HTERT RPE-1 (cell line): ENCODE results near the gene EPHA1.
"Not testable (repeated sequence)": the region's sequence is repeated elsewhere in the genome, so short reads cannot be mapped to it uniquely, and the experiment has no call there.

Experiments
- in situ Hi-C: fragments of 300-500 bp; cut with MboI; formaldehyde crosslinking; loops from 4 replicates; pipeline ENCODE4 v1.14.3; 2020; ENCODE audit warnings: low sequenced_read_pairs

Gene EPHA1

DNA sequence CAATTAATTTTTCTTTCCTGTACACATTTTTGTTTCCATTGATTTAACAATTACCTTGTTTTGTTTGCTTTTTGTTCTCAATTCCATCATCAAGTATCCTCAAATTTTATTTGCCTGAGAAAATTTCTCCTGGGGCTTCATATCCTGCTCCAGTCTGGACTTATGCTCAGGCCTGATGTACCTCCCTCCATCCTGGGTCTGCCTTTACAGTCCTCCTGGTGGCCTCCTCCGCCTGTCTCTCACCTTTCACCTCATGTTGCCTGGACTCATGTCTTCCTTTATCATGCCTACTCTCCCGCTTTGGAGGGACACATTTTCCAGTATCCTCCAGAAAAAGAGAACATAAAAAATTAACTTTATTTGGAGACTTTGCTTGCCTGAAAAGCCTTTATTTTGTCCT is 22.5 kb upstream of the EPHA1 start:
- in situ Hi-C loops: no loop called here

DNA sequence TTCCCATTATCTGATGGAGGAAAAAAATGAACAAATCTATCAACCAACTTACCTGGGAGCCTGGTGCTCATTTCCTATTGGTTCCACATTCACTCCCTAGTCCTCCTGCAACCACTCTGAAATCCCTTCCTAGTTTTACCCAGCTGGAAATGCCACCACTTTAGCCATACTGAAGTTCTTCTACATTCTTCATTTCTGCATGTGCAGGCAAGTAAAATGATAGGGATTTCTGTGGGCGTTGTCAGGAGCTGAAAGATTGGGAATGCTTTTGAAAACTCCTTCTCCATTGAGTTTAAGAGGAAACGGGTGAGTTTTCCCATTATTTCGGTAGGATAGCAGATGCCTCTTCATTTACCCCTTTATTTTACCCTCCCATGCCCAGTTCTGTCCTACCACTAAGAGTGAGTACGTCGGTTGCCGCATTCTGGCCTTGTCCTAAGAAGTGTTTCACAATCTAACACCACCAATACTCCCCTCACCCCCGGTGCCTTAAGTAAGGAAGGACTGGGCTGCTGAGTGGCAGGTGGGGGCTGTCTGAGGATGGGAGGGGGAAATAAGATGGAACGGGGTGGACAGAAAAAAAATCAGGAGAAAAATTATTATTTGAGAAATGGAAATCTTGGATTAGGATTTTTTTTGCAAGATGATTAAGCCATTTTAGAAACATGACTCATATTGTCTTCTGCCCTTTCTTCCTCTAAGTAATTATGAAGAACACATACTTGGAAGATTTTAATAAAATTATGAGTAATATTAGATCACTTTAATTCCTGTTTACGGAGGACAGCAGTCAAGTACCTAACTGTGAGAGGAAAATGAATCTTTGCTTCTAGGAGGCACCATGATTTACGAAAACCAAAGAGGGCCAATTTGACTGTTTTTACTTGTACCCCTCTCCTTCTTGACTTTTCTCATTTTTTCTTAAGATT is 21.4 kb upstream of the EPHA1 start:
- in situ Hi-C loops: no loop called here

DNA sequence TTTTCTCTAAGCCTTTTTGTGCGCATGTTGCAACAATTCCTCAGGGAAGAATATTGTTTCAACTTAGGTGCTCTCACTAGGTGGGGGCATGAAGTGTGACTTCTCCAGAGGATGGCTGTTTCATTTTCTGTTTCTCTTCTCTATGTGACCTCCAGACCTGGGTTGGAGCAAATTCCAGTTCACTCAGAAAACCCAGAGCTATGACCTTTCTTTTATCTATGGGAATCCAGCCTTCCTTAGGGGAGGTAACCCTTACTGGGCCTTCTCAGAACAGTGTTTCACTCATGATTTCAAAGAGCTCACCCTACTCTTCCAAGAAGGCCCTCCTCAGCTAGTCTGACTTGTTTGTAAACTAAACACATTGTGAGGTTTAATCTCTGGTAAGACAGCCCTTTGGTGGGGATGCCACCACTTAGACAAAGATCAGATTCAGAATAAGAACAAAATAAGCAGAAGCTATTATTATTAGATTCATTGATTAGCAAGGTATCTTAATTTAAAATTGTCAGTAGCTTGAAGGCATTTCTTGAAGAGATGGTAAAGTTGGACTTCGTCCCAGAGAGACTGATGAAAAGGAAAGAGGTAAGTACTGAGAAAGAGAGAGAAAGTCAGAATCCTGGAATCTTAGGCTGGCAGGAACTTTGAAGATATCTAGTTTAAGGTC is 18.0 kb upstream of the EPHA1 start:
- in situ Hi-C loops: no loop called here

DNA sequence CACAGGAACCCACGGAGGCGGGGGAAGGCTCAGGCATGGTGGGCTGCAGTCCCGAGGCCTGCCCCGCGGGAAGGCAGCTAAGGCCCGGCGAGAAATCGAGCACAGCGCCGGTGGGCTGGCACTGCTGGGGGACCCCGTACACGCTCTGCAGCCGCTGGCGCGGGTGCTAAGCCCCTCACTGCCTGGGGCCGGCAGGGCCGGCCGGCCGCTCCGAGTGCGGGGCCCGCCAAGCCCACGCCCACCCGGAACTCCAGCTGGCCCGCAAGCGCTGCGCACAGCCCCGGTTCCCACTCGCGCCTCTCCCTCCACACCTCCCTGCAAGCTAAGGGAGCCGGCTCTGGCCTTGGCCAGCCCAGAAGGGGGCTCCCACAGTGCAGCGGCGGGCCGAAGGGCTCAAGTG is 15.8 kb upstream of the EPHA1 start:
- in situ Hi-C loops: not testable (repeated sequence)

DNA sequence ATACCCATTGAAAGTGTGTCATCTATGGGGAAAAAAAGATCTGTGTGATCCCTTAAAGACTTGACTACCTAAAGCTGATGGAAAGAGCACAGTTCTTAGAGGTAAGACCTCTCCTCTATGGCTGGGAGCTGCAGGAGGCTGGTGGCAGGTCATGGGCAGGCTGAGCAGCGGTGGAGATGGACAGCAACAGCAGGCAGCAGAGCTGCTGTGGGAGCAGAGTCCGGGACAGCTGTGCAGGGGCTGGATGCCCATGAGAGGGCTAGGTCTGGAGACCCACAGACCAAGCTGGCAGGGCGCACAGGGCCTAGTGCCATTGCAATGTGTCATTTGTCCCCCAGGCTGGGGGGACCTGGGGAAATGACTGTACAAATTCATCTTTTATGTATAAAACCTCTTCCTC is 13.4 kb upstream of the EPHA1 start:
- in situ Hi-C loops: no loop called here

DNA sequence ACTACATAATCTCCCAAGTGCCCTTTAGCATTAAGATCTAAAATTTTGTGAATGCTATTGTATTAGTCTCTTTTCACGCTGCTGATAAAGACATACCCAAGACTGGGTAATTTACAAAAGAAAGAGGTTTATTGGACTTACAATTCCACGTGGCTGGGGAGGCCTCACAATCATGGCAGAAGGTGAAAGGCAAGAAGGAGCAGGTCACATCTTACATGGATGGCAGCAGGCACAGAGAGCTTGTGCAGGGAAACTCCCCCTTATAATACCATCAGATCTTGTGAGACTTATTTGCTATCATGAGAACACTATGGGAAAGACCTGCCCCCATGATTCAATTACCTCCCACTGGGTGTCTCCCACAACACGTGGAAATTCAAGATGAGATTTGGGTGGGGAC is 12.0 kb upstream of the EPHA1 start:
- in situ Hi-C loops: not testable (repeated sequence)

DNA sequence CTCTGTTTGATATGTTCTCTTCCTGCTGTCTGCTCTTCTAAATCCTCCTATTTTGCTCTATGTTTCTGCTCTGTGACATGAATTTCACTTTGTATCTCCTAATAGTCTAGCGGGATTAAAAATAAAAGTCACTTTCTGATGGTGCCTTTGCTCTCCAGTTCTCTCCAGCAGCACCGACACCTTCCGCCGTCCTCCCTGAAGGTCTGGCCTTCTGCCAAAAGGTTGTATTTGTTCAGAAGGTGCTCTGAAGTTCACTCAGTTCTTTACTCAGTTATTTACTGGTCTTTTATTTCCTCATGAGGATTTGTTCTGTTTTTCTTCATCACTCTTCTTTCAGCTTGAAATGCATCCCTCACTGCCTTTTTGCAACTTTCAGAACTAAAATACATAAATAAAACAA is 11.2 kb upstream of the EPHA1 start:
- in situ Hi-C loops: no loop called here

DNA sequence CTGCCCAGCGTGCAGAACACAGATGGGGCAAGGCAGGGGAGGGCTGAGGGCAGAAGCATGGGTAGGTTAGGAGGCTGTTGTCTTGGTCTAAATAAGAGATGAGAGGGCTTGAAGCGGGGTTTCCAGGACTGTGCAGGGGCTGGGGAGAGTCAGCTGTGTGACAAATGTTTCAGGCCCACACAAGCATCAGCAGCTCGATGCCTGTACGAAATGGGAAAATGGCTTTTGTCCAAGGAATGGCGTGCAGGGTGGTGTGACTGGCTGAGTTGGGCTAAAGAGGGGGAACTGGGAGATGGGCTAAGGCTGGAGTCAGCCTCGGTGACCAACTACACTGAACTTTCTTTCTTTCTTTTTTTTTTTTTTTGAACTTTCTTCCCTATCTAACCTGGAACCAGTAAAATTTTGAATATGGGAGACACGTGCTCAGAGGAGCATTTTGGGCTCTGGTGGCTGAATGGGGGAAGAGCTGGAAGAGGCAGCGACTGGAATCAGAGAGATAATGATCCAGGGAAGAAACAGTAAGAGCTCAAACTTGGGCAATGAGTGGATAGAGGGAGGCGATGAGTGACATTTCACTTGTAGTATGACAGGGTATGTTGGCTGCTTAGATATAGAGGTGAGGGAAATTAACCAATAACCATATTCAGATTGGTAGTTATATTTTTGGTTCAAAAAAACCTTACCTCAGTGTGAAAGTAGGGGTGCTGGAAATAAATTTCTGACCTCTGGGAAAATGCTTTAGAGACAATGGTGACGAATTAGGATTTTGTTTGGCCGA is 10.2 kb upstream of the EPHA1 start:
- in situ Hi-C loops: no loop called here

DNA sequence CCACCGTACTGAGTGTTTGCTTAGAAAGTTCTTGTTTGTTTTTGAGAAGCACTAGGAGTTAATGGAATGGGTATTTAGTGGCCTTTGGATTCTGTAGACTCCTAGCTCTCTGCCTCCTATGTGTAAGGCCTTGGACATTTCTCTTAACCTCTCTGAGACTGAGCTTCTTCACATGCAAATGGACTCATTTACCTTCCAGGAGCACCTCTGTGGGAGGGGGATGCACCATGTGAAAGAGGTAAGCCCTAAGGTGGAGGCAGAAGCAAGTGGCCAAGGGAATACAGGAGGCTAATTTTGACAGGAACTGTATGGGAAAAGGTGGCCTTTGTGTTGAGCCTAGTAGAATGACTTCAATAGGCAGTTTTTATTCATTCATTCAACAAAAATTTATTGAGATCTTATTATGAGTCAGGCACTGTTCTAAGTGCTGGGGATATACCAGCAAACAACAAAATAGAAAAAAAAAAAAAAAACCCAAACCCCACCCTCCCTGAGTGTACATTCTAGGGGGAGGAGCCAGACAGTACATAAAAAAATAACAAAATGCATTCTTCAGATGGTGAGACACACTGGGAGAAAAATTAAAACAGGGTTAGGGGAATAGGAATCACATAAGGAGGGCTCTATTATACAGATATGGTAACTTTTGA is 9.2 kb upstream of the EPHA1 start:
- in situ Hi-C loops: no loop called here

DNA sequence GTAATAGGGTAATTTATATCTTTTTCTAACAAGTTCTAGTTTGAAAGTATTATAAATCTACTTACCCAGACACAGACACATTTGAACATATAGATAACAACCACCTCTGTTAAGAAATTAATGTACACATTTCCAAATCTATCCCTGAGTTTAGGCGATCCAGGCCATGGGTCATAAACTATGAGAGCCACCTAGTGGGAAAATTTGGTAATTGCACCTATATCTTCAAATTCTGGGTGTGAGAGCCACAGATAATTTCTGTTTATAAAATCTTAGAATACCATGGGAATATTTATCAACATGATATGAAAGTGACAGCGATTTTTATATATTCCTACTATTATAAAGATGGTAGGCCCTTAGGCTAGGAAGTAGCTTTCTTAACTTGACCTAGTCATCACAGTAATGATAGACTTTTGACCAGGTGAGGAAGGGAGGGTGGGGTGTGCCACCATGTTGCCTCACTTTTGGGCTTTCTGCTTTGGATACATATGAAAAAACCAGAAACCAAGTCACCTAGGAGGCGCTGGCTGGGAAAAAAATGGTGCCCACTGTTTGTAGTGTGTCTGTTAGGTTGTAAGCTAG is 8.0 kb upstream of the EPHA1 start:
- in situ Hi-C loops: no loop called here

DNA sequence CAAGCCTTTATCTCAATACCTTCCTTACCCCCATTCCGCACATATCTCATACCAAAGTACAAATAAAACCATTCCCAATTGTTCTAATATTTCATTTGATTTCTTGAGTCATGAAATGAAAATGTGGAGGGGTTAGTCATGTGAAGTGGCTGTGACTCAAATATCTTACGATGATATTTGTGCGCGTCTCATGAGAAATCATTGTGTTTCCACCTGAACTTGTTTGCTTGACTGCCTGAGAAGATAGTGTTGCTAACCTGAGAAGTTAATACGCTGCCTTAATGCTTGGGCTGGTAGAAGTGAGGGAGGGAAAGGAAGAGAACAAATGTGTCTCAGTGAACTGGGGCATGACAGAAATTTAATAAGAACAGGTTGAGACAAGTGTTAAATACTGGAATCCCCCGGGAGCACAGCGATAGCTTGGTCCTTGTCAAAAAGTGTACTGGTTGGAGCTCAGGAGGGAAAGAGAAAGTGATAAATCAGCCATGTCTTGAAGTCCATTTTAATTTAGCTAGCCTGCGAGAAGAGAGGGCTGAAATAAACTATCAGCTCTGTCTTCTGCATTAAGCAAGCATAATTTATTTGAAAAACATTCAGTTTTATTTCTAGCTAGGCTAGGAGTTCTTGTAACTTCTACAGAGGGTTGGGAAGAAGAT is 7.2 kb upstream of the EPHA1 start:
- in situ Hi-C loops: no loop called here

DNA sequence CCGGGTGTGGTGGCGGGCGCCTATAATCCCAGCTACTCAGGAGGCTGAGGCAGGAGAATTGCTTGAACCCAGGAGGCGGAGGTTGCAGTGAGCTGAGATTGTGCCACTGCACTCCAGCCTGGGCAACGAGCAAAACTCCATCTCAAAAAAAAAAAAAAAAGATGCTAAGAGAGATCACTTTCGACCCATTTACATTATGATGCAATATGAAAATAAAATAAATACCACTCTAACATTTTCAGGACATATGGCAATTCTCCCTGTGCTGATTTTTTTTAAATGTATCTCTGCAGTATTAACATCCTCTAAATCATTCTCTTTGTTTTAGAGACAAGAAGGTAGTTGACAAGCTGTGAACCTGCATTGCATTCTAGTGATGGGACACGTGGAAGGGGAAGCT is 6.6 kb upstream of the EPHA1 start:
- in situ Hi-C loops: not testable (repeated sequence)

DNA sequence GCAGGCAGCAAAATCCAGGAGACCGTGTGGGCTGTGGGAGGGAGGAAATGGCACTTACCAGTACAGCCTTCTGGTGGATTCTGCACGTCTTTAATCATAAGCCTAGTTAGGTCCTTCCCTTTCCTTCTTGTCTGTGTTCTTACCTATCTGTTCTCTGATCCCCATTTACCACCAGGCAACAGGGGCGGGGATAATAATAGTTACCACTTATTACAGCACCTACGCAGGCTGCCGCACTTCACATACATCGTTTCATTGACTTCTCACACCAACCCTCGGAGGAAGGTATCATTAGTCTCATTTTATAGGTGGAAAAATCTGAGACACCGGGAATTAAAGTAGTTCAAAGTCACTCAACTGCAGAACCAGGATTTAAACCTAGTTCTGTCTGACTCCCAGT is 4.5 kb upstream of the EPHA1 start:
- in situ Hi-C loops: no loop called here

DNA sequence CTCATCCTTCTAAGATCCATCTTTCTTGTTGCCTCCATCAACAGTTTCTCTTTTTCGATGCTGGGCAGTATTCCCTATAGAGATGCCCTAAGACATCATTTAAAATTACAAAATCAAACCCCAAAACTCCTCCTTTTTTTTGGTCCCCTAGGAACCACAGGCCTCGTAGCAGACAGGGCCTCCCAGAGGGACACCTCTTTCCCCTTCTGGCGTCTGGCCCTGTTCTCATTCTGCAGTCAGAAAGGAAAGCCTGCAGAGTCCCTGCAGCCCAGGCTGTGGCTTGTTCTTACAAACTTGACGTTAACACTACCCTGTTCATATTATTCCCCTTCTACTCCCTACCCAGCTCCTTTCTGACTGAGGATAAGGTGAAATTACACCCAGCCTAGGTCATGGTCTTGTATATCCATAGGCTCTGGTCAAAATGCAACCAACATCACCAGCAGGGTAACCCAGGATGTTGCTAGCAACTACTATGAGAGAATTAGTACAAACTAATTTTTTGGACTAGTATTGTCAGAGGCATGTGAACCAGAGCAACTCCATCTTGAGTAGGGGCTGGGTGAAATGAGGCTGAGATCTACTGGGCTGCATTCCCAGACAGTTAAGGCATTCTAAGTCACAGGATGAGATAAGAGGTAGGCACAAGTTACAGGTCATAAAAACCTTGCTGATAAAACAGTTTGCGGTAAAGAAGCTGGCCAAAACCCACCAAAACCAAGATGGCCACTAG is 3.5 kb upstream of the EPHA1 start:
- in situ Hi-C loops: no loop called here

DNA sequence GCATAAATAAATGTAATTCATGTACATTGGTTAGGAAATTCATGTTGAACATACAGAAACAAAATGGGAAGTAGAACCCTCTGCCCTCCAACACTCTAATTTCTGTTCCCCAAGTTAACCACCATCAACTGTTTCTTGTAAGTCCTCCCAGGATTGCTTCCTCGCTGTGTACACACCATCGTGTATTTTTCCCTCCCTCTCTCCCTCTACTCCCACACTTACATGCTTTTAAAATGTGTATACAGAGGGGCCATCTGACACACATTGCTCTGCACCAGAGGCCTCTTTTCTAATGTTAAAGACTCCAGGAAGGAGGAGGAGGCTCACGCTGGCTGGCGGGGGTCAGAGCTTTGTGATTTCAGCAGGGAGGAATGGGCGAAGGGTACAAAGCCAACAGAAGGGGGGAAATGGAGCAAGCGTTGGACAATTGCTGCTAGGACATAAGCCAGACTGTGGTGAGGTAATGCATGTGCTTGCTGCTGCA is 1.9 kb upstream of the EPHA1 start:
- in situ Hi-C loops: no loop called here

DNA sequence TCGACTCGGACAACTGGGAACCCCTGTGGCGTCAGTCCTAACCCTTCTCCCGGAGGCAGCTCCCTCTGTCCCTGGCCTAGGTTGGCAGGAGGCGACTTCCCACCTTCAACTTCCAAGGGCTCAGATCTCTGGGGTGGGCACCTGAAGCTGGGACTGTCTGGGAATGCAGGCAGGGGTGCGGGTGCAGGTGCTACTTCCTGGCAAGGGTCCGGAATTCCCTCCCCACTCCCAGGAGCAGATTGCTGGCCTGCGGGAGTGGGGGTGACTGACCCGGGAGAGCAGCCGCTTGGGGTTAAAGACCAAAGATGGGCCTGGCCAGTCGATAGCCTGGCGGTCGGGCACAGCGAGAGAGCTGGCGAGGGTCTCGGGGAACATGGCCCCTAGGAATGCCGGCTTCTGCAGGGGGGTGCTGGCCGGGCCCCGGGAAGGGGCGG is 387 bp downstream of the EPHA1 start:
- in situ Hi-C loops: no loop called here

DNA sequence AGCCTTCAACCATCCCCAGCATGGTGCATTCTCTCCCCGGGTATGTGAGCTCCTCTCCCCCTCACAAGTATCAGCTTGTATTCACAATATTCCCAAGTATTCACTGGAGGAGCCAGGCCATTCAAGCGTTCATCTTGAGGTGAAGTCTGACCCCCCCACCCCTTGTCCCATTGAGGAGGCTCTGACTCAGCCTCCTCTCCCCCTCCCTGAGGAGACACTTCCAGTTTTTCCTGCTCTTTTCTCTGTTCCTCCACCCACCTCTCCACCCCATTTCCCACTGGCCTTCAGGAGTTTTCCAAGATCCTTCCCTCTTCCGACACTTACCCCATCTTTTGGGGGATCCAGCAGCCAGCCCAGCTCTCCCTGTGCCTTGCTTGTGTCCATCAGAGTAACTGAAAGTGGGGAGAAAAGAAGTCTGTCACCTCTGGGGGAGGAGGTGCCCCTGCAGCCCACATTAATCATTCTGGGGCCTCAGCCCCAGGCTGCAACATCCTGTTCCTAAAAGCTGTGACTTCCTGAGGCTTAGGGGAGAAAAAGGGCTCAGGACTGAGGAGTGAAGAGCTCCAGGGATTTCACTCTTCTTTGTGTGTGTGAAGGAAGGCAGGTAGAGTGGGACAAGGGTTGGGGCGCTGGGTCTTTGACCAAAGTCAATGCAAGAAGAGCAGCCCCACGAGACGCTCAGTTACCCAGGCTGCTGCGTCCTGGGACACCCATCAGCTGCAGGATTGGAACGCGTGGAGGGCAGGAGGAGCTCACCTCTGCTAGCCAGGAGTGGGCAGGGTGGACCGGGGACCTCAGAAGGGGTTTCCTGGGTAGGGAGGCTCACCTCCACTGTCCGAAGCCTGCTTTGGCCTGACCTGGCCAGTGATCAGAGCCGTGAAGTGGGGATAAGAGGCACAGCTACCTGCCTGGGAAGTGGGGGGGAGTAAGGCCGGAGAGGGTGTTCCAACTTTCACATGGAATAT is 1.1 kb downstream of the EPHA1 start:
- in situ Hi-C loops: no loop called here

DNA sequence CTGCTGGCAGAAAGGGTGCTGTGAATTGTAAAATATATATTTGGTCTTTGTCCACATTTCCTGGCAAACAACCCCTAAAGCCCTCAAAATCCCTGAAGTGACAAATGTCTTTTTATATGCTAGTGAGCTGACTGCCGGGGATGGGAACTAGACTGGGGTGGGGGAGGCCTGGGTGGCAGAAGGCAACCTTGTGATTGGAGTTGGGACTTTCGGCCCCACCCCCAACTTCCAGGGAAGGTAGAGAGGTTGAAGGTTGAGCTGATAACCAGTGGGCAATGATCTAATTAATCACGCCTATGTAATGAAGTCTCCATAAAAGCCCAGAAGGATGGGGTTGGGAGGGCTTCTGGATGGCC is 2.7 kb downstream of the EPHA1 start:
- in situ Hi-C loops: no loop called here
